GM19452 (cell line): ENCODE results near the gene FNDC10.
A peak's percentile ranks its signal among the peaks of the same experiment; 100 is the strongest.

ENCODE experiments used
- ATAC-seq: cut with Tn5 transposase; IDR thresholded peaks from one replicate; pipeline ENCODE4 v1.9.1; 2021; ENCODE audit not compliant: unreplicated experiment

FNDC10 gene

GRCh38 chr1:1616045-1616790, 16.3 kb upstream of the FNDC10 start:
- ATAC-seq: peak; percentile 20

GRCh38 chr1:1615256-1616044, 15.5 kb upstream of the FNDC10 start, which contains the start of gene MIB2:
Gene MIB2, plus strand, starts transcription at chr1:1615500. Its CDS starts 7,953 bp downstream, at chr1:1623453.
- ATAC-seq: peak; percentile 83

GRCh38 chr1:1614954-1615255, 15.0 kb upstream of the FNDC10 start:
- ATAC-seq: no peak

GRCh38 chr1:1614204-1614953, 14.4 kb upstream of the FNDC10 start:
- no peak for ATAC-seq

- ATAC-seq: no peak
Measured at GRCh38 chr1:1613509-1614082, 13.7 kb upstream of the FNDC10 start.

GRCh38 chr1:1612104-1612400, 12.1 kb upstream of the FNDC10 start:
- no peak for ATAC-seq

- ATAC-seq: no peak
Measured at GRCh38 chr1:1610796-1611195, 10.9 kb upstream of the FNDC10 start.

- no peak for ATAC-seq
Measured at GRCh38 chr1:1609822-1610485, 10.0 kb upstream of the FNDC10 start.

- ATAC-seq: no peak
Measured at GRCh38 chr1:1606232-1606631, 6.3 kb upstream of the FNDC10 start.

- ATAC-seq: no peak
Measured at GRCh38 chr1:1605724-1606123, 5.8 kb upstream of the FNDC10 start.

- no peak for ATAC-seq
Measured at GRCh38 chr1:1605034-1605591, 5.2 kb upstream of the FNDC10 start.

GRCh38 chr1:1604374-1605033, 4.6 kb upstream of the FNDC10 start:
- ATAC-seq: no peak

GRCh38 chr1:1603671-1604373, 3.9 kb upstream of the FNDC10 start:
- ATAC-seq: no peak

- ATAC-seq: no peak
Measured at GRCh38 chr1:1602968-1603506, 3.1 kb upstream of the FNDC10 start.

GRCh38 chr1:1602304-1602967, 2.5 kb upstream of the FNDC10 start:
- ATAC-seq: no peak

- no peak for ATAC-seq
Measured at GRCh38 chr1:1601564-1602303, 1.8 kb upstream of the FNDC10 start.

- ATAC-seq: no peak
Measured at GRCh38 chr1:1600861-1601563, 1.1 kb upstream of the FNDC10 start.
